Measurements from ENCODE around the gene ASTN2. TPM values are rescaled to one million over a fixed set of nuclear protein-coding genes. Genes with fewer than 3 reads are reported as not detected.

ASTN2 gene
- total and polyA plus RNA-seq, 2 experiments from 2014 or later: 7.0 to 24.6 TPM

DNA sequence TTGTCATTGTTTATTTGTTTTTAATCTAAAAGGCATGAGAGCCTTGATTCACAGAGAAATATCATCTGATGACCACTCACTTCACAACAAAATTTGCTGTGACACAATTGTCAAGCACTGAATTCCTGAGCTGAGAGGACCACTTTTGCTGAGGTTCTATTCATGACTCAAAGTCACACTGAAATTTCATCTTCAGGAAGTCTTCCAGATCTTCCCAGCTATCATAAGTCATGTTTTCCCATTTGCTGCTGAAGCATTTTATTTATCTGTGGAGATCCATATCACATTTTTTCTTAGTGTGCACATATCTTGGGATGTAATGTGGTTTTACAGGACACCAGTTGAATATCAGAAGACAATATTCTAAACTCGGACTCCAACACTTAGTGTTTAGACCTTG is 982.8 kb downstream of the ASTN2 start:
- Histone ChIP-seq H3K9me2 (ENCODE audit: insufficient read depth) (0 out of 2 replicates have a peak, but pooled peaks cover 7% of the 10 kb centered on the region), H3K79me2 (replicated peaks; ENCODE audit: insufficient read depth) (no peaks in the 10 kb centered on the region), H3K36me3 (ENCODE audit: insufficient read depth) (no peaks in the 10 kb centered on the region), H3K4me1 (ENCODE audit: insufficient read depth) (no peaks in the 10 kb centered on the region), H3K27me3 (ENCODE audit: insufficient read depth) (no peaks in the 10 kb centered on the region), H3K4me2 (no peak overlapping the region), H2AFZ (no peak overlapping the region), H3F3A (replicated peaks; ENCODE audit: low read depth) (no peaks in the 10 kb centered on the region), H3K27ac (ENCODE audit: low read depth) (no peak overlapping the region), H4K20me1 (replicated peaks; ENCODE audit: insufficient read depth) (no peaks in the 10 kb centered on the region), H3K4me3 (no peak overlapping the region)
- no peak overlapping the region for H3K4me3 Mint-ChIP-seq
- no peak for DNase-seq (ENCODE audit: low spot score)
- no peaks in the 10 kb centered on the region for H3K9me3 Mint-ChIP-seq
- peaks cover 3% of the 10 kb centered on the region; the same call in 2 of the 3 replicates for H3K36me3 Mint-ChIP-seq (ENCODE audit: low read depth)
- no peak for ATAC-seq
- peaks cover 5% of the 10 kb centered on the region for H3K4me1 Mint-ChIP-seq
- TF ChIP-seq, protein P1, sequence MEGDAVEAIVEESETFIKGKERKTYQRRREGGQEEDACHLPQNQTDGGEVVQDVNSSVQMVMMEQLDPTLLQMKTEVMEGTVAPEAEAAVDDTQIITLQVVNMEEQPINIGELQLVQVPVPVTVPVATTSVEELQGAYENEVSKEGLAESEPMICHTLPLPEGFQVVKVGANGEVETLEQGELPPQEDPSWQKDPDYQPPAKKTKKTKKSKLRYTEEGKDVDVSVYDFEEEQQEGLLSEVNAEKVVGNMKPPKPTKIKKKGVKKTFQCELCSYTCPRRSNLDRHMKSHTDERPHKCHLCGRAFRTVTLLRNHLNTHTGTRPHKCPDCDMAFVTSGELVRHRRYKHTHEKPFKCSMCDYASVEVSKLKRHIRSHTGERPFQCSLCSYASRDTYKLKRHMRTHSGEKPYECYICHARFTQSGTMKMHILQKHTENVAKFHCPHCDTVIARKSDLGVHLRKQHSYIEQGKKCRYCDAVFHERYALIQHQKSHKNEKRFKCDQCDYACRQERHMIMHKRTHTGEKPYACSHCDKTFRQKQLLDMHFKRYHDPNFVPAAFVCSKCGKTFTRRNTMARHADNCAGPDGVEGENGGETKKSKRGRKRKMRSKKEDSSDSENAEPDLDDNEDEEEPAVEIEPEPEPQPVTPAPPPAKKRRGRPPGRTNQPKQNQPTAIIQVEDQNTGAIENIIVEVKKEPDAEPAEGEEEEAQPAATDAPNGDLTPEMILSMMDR (conservative IDR thresholded peaks at IDR 0.05; ENCODE audit: low read depth in 2 of 2): no peak
- TF ChIP-seq, protein P2, sequence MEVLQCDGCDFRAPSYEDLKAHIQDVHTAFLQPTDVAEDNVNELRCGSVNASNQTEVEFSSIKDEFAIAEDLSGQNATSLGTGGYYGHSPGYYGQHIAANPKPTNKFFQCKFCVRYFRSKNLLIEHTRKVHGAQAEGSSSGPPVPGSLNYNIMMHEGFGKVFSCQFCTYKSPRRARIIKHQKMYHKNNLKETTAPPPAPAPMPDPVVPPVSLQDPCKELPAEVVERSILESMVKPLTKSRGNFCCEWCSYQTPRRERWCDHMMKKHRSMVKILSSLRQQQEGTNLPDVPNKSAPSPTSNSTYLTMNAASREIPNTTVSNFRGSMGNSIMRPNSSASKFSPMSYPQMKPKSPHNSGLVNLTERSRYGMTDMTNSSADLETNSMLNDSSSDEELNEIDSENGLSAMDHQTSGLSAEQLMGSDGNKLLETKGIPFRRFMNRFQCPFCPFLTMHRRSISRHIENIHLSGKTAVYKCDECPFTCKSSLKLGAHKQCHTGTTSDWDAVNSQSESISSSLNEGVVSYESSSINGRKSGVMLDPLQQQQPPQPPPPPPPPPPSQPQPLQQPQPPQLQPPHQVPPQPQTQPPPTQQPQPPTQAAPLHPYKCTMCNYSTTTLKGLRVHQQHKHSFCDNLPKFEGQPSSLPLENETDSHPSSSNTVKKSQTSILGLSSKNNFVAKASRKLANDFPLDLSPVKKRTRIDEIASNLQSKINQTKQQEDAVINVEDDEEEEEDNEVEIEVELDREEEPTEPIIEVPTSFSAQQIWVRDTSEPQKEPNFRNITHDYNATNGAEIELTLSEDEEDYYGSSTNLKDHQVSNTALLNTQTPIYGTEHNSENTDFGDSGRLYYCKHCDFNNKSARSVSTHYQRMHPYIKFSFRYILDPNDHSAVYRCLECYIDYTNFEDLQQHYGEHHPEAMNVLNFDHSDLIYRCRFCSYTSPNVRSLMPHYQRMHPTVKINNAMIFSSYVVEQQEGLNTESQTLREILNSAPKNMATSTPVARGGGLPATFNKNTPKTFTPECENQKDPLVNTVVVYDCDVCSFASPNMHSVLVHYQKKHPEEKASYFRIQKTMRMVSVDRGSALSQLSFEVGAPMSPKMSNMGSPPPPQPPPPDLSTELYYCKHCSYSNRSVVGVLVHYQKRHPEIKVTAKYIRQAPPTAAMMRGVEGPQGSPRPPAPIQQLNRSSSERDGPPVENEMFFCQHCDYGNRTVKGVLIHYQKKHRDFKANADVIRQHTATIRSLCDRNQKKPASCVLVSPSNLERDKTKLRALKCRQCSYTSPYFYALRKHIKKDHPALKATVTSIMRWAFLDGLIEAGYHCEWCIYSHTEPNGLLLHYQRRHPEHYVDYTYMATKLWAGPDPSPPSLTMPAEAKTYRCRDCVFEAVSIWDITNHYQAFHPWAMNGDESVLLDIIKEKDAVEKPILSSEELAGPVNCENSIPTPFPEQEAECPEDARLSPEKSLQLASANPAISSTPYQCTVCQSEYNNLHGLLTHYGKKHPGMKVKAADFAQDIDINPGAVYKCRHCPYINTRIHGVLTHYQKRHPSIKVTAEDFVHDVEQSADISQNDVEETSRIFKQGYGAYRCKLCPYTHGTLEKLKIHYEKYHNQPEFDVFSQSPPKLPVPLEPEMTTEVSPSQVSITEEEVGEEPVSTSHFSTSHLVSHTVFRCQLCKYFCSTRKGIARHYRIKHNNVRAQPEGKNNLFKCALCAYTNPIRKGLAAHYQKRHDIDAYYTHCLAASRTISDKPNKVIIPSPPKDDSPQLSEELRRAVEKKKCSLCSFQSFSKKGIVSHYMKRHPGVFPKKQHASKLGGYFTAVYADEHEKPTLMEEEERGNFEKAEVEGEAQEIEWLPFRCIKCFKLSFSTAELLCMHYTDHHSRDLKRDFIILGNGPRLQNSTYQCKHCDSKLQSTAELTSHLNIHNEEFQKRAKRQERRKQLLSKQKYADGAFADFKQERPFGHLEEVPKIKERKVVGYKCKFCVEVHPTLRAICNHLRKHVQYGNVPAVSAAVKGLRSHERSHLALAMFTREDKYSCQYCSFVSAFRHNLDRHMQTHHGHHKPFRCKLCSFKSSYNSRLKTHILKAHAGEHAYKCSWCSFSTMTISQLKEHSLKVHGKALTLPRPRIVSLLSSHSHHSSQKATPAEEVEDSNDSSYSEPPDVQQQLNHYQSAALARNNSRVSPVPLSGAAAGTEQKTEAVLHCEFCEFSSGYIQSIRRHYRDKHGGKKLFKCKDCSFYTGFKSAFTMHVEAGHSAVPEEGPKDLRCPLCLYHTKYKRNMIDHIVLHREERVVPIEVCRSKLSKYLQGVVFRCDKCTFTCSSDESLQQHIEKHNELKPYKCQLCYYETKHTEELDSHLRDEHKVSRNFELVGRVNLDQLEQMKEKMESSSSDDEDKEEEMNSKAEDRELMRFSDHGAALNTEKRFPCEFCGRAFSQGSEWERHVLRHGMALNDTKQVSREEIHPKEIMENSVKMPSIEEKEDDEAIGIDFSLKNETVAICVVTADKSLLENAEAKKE (CRISPR knock-in tag; IDR thresholded peaks at IDR 0.05): no peak
- no peak for TF ChIP-seq POLR2AphosphoS5 (IDR thresholded peaks at IDR 0.05; ENCODE audit: low read depth)
- no peak for TF ChIP-seq JUNB (IDR thresholded peaks at IDR 0.05; ENCODE audit: unreplicated experiment)
- no peak for TF ChIP-seq NANOG (IDR thresholded peaks at IDR 0.05; ENCODE audit: borderline replicate concordance)
- TF ChIP-seq, protein P3, sequence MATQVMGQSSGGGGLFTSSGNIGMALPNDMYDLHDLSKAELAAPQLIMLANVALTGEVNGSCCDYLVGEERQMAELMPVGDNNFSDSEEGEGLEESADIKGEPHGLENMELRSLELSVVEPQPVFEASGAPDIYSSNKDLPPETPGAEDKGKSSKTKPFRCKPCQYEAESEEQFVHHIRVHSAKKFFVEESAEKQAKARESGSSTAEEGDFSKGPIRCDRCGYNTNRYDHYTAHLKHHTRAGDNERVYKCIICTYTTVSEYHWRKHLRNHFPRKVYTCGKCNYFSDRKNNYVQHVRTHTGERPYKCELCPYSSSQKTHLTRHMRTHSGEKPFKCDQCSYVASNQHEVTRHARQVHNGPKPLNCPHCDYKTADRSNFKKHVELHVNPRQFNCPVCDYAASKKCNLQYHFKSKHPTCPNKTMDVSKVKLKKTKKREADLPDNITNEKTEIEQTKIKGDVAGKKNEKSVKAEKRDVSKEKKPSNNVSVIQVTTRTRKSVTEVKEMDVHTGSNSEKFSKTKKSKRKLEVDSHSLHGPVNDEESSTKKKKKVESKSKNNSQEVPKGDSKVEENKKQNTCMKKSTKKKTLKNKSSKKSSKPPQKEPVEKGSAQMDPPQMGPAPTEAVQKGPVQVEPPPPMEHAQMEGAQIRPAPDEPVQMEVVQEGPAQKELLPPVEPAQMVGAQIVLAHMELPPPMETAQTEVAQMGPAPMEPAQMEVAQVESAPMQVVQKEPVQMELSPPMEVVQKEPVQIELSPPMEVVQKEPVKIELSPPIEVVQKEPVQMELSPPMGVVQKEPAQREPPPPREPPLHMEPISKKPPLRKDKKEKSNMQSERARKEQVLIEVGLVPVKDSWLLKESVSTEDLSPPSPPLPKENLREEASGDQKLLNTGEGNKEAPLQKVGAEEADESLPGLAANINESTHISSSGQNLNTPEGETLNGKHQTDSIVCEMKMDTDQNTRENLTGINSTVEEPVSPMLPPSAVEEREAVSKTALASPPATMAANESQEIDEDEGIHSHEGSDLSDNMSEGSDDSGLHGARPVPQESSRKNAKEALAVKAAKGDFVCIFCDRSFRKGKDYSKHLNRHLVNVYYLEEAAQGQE (IDR thresholded peaks at IDR 0.05; ENCODE audit: unreplicated experiment): no peak
- TF ChIP-seq, protein P4, sequence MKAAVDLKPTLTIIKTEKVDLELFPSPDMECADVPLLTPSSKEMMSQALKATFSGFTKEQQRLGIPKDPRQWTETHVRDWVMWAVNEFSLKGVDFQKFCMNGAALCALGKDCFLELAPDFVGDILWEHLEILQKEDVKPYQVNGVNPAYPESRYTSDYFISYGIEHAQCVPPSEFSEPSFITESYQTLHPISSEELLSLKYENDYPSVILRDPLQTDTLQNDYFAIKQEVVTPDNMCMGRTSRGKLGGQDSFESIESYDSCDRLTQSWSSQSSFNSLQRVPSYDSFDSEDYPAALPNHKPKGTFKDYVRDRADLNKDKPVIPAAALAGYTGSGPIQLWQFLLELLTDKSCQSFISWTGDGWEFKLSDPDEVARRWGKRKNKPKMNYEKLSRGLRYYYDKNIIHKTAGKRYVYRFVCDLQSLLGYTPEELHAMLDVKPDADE (IDR thresholded peaks at IDR 0.05): no peak
- TF ChIP-seq EZH2 (IDR thresholded peaks at IDR 0.05; ENCODE audit: low read depth, unreplicated experiment): no peak
- no peak for TF ChIP-seq STAT1 (IDR thresholded peaks at IDR 0.05; ENCODE audit: unreplicated experiment)
- TF ChIP-seq CREB1 (CRISPR knock-in tag; IDR thresholded peaks at IDR 0.05; ENCODE audit: low read depth): no peak
- TF ChIP-seq ZNF331 (CRISPR knock-in tag; IDR thresholded peaks at IDR 0.05; ENCODE audit: low read depth): no peak
- TF ChIP-seq ZNF114 (CRISPR knock-in tag; IDR thresholded peaks at IDR 0.05): no peak
- peaks cover 2% of the 10 kb centered on the region for H3K27me3 Mint-ChIP-seq (ENCODE audit: insufficient read depth, low read depth, poor library complexity)
- no peak overlapping the region for H3K27ac Mint-ChIP-seq

Data from GM23338 (cell line).